ENCODE data around the gene PIK3C2A. TPM values are rescaled to one million over a fixed set of nuclear protein-coding genes. Genes with fewer than 3 reads are reported as not detected.
"Not testable (repeated sequence)": the region's sequence is repeated elsewhere in the genome, so short reads cannot be mapped to it uniquely, and the experiment has no call there.

Gene PIK3C2A
- polyA plus RNA-seq, 1 donor (not counting 4 experiments of a cell fraction or from before 2014, with no cell fraction given) = 44.7 TPM

DNA sequence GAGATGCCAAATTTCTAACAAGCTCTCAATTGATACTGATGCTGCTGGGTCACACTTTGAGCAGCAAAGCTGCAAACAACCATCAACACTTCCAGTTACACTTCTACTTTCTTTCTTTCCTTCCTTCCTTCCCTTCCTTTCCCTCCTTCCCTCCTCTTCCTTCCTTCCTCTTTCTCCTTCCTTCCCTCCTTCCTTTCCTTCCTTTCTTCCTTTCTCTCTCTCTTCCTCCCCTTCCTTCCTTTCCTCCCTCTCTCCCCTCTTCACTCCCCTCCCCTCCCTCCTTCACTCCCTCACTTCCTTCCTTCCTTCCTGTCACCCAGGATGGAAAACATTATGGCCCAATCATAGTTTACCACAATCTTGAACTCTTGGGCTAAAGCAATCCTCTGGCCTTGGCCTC is 33.0 kb upstream of the PIK3C2A start:
- Histone ChIP-seq H3K4me2 (ENCODE audit: control insufficient read depth, extremely low read depth, insufficient read depth, low read depth, low read length) (no peak overlapping the region), H3K9me3 (ENCODE audit: control insufficient read depth, low read depth, low read length) (no peaks in the 10 kb centered on the region), H3K79me2 (ENCODE audit: control insufficient read depth, insufficient read depth, low read length) (no peaks in the 10 kb centered on the region), H4K20me1 (ENCODE audit: control insufficient read depth, extremely low read depth, insufficient read depth, low read length) (no peaks in the 10 kb centered on the region), H3K4me3 (ENCODE audit: control insufficient read depth in 2 of 3, extremely low read depth in 1 of 3, insufficient read depth in 2 of 3, low read depth in 1 of 3, low read length in 3 of 3) (no peak overlapping the region), H3K27me3 (ENCODE audit: control insufficient read depth, extremely low read depth, insufficient read depth, low read length) (no peaks in the 10 kb centered on the region), H2AFZ (ENCODE audit: control insufficient read depth, low read length) (no peak overlapping the region), H3K4me1 (ENCODE audit: control insufficient read depth, extremely low read depth, insufficient read depth, low read length) (peaks cover 7% of the 10 kb centered on the region), H3K9me1 (ENCODE audit: control insufficient read depth, extremely low read depth, insufficient read depth, low read length) (no peaks in the 10 kb centered on the region), H3K36me3 (ENCODE audit: control insufficient read depth in 2 of 2, extremely low read depth in 1 of 2, insufficient read depth in 2 of 2, low read length in 2 of 2) (no peaks in the 10 kb centered on the region), H3K9ac (ENCODE audit: control insufficient read depth, extremely low read depth, insufficient read depth, low read length) (no peak overlapping the region), H3K27ac (ENCODE audit: control insufficient read depth, insufficient read depth, low read length) (no peak overlapping the region)
- TF ChIP-seq, protein P1, sequence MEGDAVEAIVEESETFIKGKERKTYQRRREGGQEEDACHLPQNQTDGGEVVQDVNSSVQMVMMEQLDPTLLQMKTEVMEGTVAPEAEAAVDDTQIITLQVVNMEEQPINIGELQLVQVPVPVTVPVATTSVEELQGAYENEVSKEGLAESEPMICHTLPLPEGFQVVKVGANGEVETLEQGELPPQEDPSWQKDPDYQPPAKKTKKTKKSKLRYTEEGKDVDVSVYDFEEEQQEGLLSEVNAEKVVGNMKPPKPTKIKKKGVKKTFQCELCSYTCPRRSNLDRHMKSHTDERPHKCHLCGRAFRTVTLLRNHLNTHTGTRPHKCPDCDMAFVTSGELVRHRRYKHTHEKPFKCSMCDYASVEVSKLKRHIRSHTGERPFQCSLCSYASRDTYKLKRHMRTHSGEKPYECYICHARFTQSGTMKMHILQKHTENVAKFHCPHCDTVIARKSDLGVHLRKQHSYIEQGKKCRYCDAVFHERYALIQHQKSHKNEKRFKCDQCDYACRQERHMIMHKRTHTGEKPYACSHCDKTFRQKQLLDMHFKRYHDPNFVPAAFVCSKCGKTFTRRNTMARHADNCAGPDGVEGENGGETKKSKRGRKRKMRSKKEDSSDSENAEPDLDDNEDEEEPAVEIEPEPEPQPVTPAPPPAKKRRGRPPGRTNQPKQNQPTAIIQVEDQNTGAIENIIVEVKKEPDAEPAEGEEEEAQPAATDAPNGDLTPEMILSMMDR (optimal IDR thresholded peaks at IDR 0.05 in 1 of 3, IDR thresholded peaks at IDR 0.05 in 1 of 3, conservative IDR thresholded peaks at IDR 0.05 in 1 of 3; ENCODE audit: extremely low read depth in 1 of 3, insufficient read depth in 2 of 3, low read length in 3 of 3) = no peak
- no peak for TF ChIP-seq EZH2 (IDR thresholded peaks at IDR 0.05; ENCODE audit: low read length)
- FAIRE-seq = no peak
- no peak for DNase-seq (ENCODE audit: low read depth, low spot score)
- dilution Hi-C loops (cut with MboI; ENCODE audit: extremely low pct_ligation_motif_present, low sequenced_read_pairs) = no loop called here

DNA sequence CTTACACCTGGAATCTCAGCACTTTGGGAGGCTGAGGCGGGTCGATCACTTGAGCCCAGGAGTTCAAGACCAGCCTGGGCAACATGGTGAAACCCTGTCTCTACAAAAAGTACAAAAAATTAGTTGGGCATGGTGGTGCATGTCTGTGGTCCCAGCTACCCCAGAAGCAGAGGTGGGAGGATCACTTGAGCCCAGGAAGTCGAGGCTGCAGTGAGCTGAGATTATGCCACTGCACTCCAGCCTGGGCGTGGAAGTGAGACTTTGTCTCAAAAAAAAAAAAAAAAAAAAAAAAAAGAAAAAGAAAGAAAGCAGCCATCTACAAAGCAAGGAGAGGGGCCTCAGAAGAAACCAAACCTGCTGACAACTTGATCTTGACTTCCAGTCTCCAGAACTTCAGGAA is 32.1 kb upstream of the PIK3C2A start:
- H2AFZ ChIP-seq (ENCODE audit: control insufficient read depth, low read length); dilution Hi-C loops (cut with MboI; ENCODE audit: extremely low pct_ligation_motif_present, low sequenced_read_pairs); H3K9me1 ChIP-seq (ENCODE audit: control insufficient read depth, extremely low read depth, insufficient read depth, low read length); H3K9ac ChIP-seq (ENCODE audit: control insufficient read depth, extremely low read depth, insufficient read depth, low read length); H3K4me3 ChIP-seq (ENCODE audit: control insufficient read depth in 2 of 3, extremely low read depth in 1 of 3, insufficient read depth in 2 of 3, low read depth in 1 of 3, low read length in 3 of 3); H3K36me3 ChIP-seq (ENCODE audit: control insufficient read depth in 2 of 2, extremely low read depth in 1 of 2, insufficient read depth in 2 of 2, low read length in 2 of 2); H3K9me3 ChIP-seq (ENCODE audit: control insufficient read depth, low read depth, low read length); DNase-seq (ENCODE audit: low read depth, low spot score); H3K27ac ChIP-seq (ENCODE audit: control insufficient read depth, insufficient read depth, low read length); H3K27me3 ChIP-seq (ENCODE audit: control insufficient read depth, extremely low read depth, insufficient read depth, low read length); H3K4me2 ChIP-seq (ENCODE audit: control insufficient read depth, extremely low read depth, insufficient read depth, low read depth, low read length); H3K4me1 ChIP-seq (ENCODE audit: control insufficient read depth, extremely low read depth, insufficient read depth, low read length); H3K79me2 ChIP-seq (ENCODE audit: control insufficient read depth, insufficient read depth, low read length); FAIRE-seq; H4K20me1 ChIP-seq (ENCODE audit: control insufficient read depth, extremely low read depth, insufficient read depth, low read length): not testable (repeated sequence)

GRCh38 chr11:17238377-17238776 is 30.6 kb upstream of the PIK3C2A start:
- H3K79me2 ChIP-seq (ENCODE audit: control insufficient read depth, insufficient read depth, low read length) = no peaks in the 10 kb centered on the region
- H3K9me1 ChIP-seq (ENCODE audit: control insufficient read depth, extremely low read depth, insufficient read depth, low read length) = no peaks in the 10 kb centered on the region
- H2AFZ ChIP-seq (ENCODE audit: control insufficient read depth, low read length) = no peak overlapping the region
- H3K4me1 ChIP-seq (ENCODE audit: control insufficient read depth, extremely low read depth, insufficient read depth, low read length) = peaks cover 7% of the 10 kb centered on the region
- TF ChIP-seq EZH2 (IDR thresholded peaks at IDR 0.05; ENCODE audit: low read length) = no peak
- TF ChIP-seq, protein P1 (optimal IDR thresholded peaks at IDR 0.05 in 1 of 3, IDR thresholded peaks at IDR 0.05 in 1 of 3, conservative IDR thresholded peaks at IDR 0.05 in 1 of 3; ENCODE audit: extremely low read depth in 1 of 3, insufficient read depth in 2 of 3, low read length in 3 of 3) = no peak
- no peaks in the 10 kb centered on the region for H3K27me3 ChIP-seq (ENCODE audit: control insufficient read depth, extremely low read depth, insufficient read depth, low read length)
- no peak overlapping the region for H3K27ac ChIP-seq (ENCODE audit: control insufficient read depth, insufficient read depth, low read length)
- H3K4me3 ChIP-seq (ENCODE audit: control insufficient read depth in 2 of 3, extremely low read depth in 1 of 3, insufficient read depth in 2 of 3, low read depth in 1 of 3, low read length in 3 of 3) = no peak overlapping the region
- no peaks in the 10 kb centered on the region for H3K36me3 ChIP-seq (ENCODE audit: control insufficient read depth in 2 of 2, extremely low read depth in 1 of 2, insufficient read depth in 2 of 2, low read length in 2 of 2)
- FAIRE-seq (peak; percentile 64), DNase-seq (ENCODE audit: low read depth, low spot score) (no peak)
- dilution Hi-C loops (cut with MboI; ENCODE audit: extremely low pct_ligation_motif_present, low sequenced_read_pairs) = no loop called here
- no peaks in the 10 kb centered on the region for H3K9me3 ChIP-seq (ENCODE audit: control insufficient read depth, low read depth, low read length)
- peak overlapping the region; percentile 2 for H3K4me2 ChIP-seq (ENCODE audit: control insufficient read depth, extremely low read depth, insufficient read depth, low read depth, low read length)
- no peak overlapping the region for H3K9ac ChIP-seq (ENCODE audit: control insufficient read depth, extremely low read depth, insufficient read depth, low read length)
- no peaks in the 10 kb centered on the region for H4K20me1 ChIP-seq (ENCODE audit: control insufficient read depth, extremely low read depth, insufficient read depth, low read length)

Data from keratinocyte (primary cell).